SKM-1 (cell line): Measurements from ENCODE around the gene KHDC3L.
A peak's percentile ranks its signal among the peaks of the same experiment; 100 is the strongest.
"Not testable (repeated sequence)": the region's sequence is repeated elsewhere in the genome, so short reads cannot be mapped to it uniquely, and the experiment has no call there.

ENCODE experiments used
- DNase-seq: peaks from one replicate; lab custom pipeline; 2025; ENCODE audit not compliant: unreplicated experiment; lab: John Stamatoyannopoulos, UW

The KHDC3L gene

GRCh38 chr6:73369157-73369556, 6.7 kb downstream of the KHDC3L start:
- DNase-seq = no peak

GRCh38 chr6:73369563-73369962, 7.1 kb downstream of the KHDC3L start, which contains the start of gene OOEP:
TSS of gene OOEP (minus strand) at chr6:73369897. CDS start at chr6:73369792, 105 bp downstream.
- no peak for DNase-seq

GRCh38 chr6:73371984-73372383, 9.5 kb downstream of the KHDC3L start:
- DNase-seq = no peak

- DNase-seq = no peak
Observed at GRCh38 chr6:73372516-73372915, 10.1 kb downstream of the KHDC3L start.

GRCh38 chr6:73375216-73375615, 12.8 kb downstream of the KHDC3L start:
- DNase-seq = no peak

GRCh38 chr6:73377225-73377624, 14.8 kb downstream of the KHDC3L start:
- DNase-seq = no peak

GRCh38 chr6:73381531-73381930, 19.1 kb downstream of the KHDC3L start:
- DNase-seq = not testable (repeated sequence)

- no peak for DNase-seq
Observed at GRCh38 chr6:73382462-73383113, 20.1 kb downstream of the KHDC3L start.

GRCh38 chr6:73388433-73388799, 26.0 kb downstream of the KHDC3L start:
- DNase-seq = no peak

- peak; percentile 73 for DNase-seq
Observed at GRCh38 chr6:73388800-73389512, 26.5 kb downstream of the KHDC3L start.

- no peak for DNase-seq
Observed at GRCh38 chr6:73389854-73390253, 27.4 kb downstream of the KHDC3L start.

- no peak for DNase-seq
Observed at GRCh38 chr6:73391675-73392074, 29.2 kb downstream of the KHDC3L start.

- DNase-seq = not testable (repeated sequence)
Observed at GRCh38 chr6:73392188-73392587, 29.7 kb downstream of the KHDC3L start.

GRCh38 chr6:73393278-73393677, 30.8 kb downstream of the KHDC3L start:
- DNase-seq = no peak

- peak; percentile 49 for DNase-seq
Observed at GRCh38 chr6:73394577-73395354, 32.3 kb downstream of the KHDC3L start, which contains the start of gene DDX43. TSS of gene DDX43 (plus strand) at chr6:73394828. CDS start at chr6:73394906, 78 bp downstream.

GRCh38 chr6:73395875-73396274, 33.4 kb downstream of the KHDC3L start:
- DNase-seq = no peak

GRCh38 chr6:73400656-73401055, 38.2 kb downstream of the KHDC3L start:
- no peak for DNase-seq

GRCh38 chr6:73409395-73409794, 46.9 kb downstream of the KHDC3L start:
- no peak for DNase-seq

- no peak for DNase-seq
Observed at GRCh38 chr6:73413102-73413501, 50.6 kb downstream of the KHDC3L start.
